GM12892 (cell line): ENCODE measurements around the gene SMPD3.

Experiments used
- POLR2A ChIP-seq: IDR thresholded peaks from 2 replicates; pipeline ENCODE4 v1.6.1; 2011; ENCODE audit warnings: low read depth, low read length, control low read depth
- POLR2AphosphoS5 ChIP-seq: IDR thresholded peaks from 2 replicates; pipeline ENCODE4 v1.6.1; 2011; ENCODE audit warnings: low read depth, low read length, control low read depth
- TAF1 ChIP-seq: IDR thresholded peaks from 2 replicates; pipeline ENCODE4 v1.6.1; 2011; ENCODE audit warnings: low read depth, mild to moderate bottlenecking, control low read depth, low read length, borderline replicate concordance

DNA sequence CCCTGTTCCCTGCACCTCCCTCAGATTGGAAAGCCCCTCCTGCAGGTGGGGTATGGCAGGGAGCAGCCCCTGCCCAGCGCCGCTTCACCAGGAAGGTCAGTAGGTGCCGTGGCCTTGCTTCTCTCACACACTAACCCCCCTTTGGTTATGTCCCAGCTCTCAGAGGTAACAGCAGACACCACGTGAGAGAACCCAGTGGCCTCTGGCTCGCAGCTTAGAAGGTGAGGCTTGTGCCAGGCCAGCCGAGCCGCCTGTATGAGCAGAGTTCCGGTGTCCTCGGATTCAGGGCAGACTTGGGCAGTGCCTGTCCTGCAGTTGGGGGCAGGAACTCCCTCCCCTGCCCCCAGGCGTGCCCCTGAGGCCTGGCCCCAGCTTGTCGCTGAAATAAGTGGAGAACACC, 90.4 kb downstream of the SMPD3 start:
- TF ChIP-seq POLR2A (no peak), POLR2AphosphoS5 (no peak), TAF1 (no peak)
